ENCODE measurements around the gene CDH11.

CDH11 gene

GRCh38 chr16:65117811-65118448, 3.9 kb downstream of the CDH11 start:
- peak; percentile 96 for DNase-seq (ENCODE audit: low spot score)

GRCh38 chr16:65116818-65117430, 4.9 kb downstream of the CDH11 start:
- DNase-seq (ENCODE audit: low spot score), result peak; percentile 54

GRCh38 chr16:65116216-65116615, 5.6 kb downstream of the CDH11 start:
- DNase-seq (ENCODE audit: low spot score), result peak; percentile 13

GRCh38 chr16:65114527-65114926, 7.3 kb downstream of the CDH11 start:
- DNase-seq (ENCODE audit: low spot score), result no peak

- DNase-seq (ENCODE audit: low spot score), result no peak
Measured at GRCh38 chr16:65113441-65113840, 8.4 kb downstream of the CDH11 start.

- no peak for DNase-seq (ENCODE audit: low spot score)
Measured at GRCh38 chr16:65111306-65111705, 10.6 kb downstream of the CDH11 start.

GRCh38 chr16:65106757-65107156, 15.1 kb downstream of the CDH11 start:
- no peak for DNase-seq (ENCODE audit: low spot score)

GRCh38 chr16:65105171-65105570, 16.7 kb downstream of the CDH11 start:
- DNase-seq (ENCODE audit: low spot score), result no peak

- DNase-seq (ENCODE audit: low spot score), result no peak
Measured at GRCh38 chr16:65104471-65104870, 17.4 kb downstream of the CDH11 start.

- no peak for DNase-seq (ENCODE audit: low spot score)
Measured at GRCh38 chr16:65102326-65102725, 19.5 kb downstream of the CDH11 start.

- DNase-seq (ENCODE audit: low spot score), result no peak
Measured at GRCh38 chr16:65101009-65101408, 20.9 kb downstream of the CDH11 start.

- no peak for DNase-seq (ENCODE audit: low spot score)
Measured at GRCh38 chr16:65099607-65100006, 22.3 kb downstream of the CDH11 start.

- DNase-seq (ENCODE audit: low spot score), result no peak
Measured at GRCh38 chr16:65098916-65099315, 22.9 kb downstream of the CDH11 start.

GRCh38 chr16:65097296-65097695, 24.6 kb downstream of the CDH11 start:
- no peak for DNase-seq (ENCODE audit: low spot score)

GRCh38 chr16:65095906-65096305, 26.0 kb downstream of the CDH11 start:
- DNase-seq (ENCODE audit: low spot score), result no peak

- DNase-seq (ENCODE audit: low spot score), result no peak
Measured at GRCh38 chr16:65095090-65095728, 26.7 kb downstream of the CDH11 start.

- no peak for DNase-seq (ENCODE audit: low spot score)
Measured at GRCh38 chr16:65094009-65094408, 27.9 kb downstream of the CDH11 start.

GRCh38 chr16:65083164-65083857, 38.6 kb downstream of the CDH11 start:
- no peak for DNase-seq (ENCODE audit: low spot score)

- no peak for DNase-seq (ENCODE audit: low spot score)
Measured at GRCh38 chr16:65079549-65079948, 42.3 kb downstream of the CDH11 start.

GRCh38 chr16:65077181-65077580, 44.7 kb downstream of the CDH11 start:
- no peak for DNase-seq (ENCODE audit: low spot score)

- DNase-seq (ENCODE audit: low spot score), result no peak
Measured at GRCh38 chr16:65075877-65076276, 46.0 kb downstream of the CDH11 start.

GRCh38 chr16:65071433-65072311, 50.2 kb downstream of the CDH11 start:
- DNase-seq (ENCODE audit: low spot score), result peak; percentile 91

Data from globus pallidus (tissue), 1 donor.